Measurements from ENCODE around the gene GPRC5D.

DNA sequence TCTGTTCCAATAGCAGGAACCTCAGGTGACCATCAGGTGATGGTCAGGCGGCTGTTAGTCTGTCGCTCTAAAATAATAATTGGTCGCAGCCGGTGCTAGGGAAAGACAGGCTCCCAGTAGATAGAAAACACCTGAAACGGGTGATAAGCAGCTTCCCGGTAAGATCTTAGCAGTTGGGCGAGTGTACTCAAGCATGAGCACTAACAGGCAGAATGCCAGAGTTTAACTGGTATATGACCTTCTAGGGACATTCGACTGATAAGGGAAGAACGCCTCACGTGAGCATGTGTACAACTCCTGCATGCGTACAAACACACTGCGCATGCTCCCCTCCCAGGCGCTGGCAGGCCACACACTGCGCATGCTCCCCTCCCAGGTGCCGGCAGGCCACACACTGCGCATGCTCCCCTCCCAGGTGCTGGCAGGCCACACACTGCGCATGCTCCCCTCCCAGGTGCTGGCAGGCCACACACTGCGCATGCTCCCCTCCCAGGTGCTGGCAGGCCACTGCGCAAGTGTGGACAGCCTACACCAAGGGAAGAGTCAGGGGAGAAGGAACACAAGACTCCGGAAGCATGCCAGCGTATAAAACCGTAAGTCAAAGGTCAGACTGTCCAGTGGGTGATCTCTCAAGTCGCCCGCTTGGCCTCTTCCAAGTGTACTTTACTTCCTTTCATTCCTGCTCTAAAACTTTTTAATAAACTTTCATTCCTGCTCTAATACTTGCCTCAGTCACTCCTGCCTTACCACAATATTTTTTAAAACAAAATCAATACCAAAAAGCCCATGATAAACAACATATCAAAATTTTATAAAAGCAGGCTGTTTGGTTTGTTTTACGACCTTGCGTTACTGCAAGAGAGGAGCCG is 24.5 kb downstream of the GPRC5D start:
- TF ChIP-seq CTCF (IDR thresholded peaks at IDR 0.05) (no peak), POLR2A (IDR thresholded peaks at IDR 0.05) (no peak), POLR2AphosphoS5 (IDR thresholded peaks at IDR 0.05) (no peak), EP300 (IDR thresholded peaks at IDR 0.05) (no peak)
